Astrocyte (in vitro differentiated cells and primary cell): ENCODE measurements around the gene ATG13. TPM values are rescaled to one million over a fixed set of nuclear protein-coding genes. Genes with fewer than 3 reads are reported as not detected.
"Not testable (repeated sequence)": the region's sequence is repeated elsewhere in the genome, so short reads cannot be mapped to it uniquely, and the experiment has no call there.

Source experiments
- DNase-seq: peaks from one replicate; pipeline ENCODE4 v3.0.0-alpha.2; 2010; ENCODE audit warnings: low read depth
- FAIRE-seq: peaks from 2 replicates; lab custom pipeline; 2011; peaks lifted over from hg19 to GRCh38; lab: Jason Lieb, UNC
- H2AFZ ChIP-seq: 2 replicates; pipeline ENCODE4 v1.6.0; 2012; ENCODE audit warnings: low read depth, low read length, inconsistent platforms
- H3K27ac ChIP-seq: 2 replicates; pipeline ENCODE4 v1.5.1; 2011; ENCODE audit warnings: low read depth, low read length, inconsistent platforms
- H3K27me3 ChIP-seq: 2 replicates; pipeline ENCODE4 v1.6.0; 2011; ENCODE audit warnings: low read length, inconsistent platforms; ENCODE audit not compliant: insufficient read depth
- H3K36me3 ChIP-seq: 2 replicates; pipeline ENCODE4 v1.5.1; 2011; ENCODE audit warnings: low read length, inconsistent platforms; ENCODE audit not compliant: insufficient read depth
- H3K4me1 ChIP-seq: 2 replicates; pipeline ENCODE4 v1.5.1; 2011; ENCODE audit warnings: low read length, inconsistent platforms; ENCODE audit not compliant: insufficient read depth
- H3K4me2 ChIP-seq: 2 replicates; pipeline ENCODE4 v1.6.0; 2012; ENCODE audit warnings: low read length, inconsistent platforms
- H3K4me3 ChIP-seq: 2 replicates; pipeline ENCODE4 v1.5.1; 2011; ENCODE audit warnings: low read depth, mild to moderate bottlenecking, low read length, inconsistent platforms; ENCODE audit not compliant: insufficient read depth
- H3K79me2 ChIP-seq: 2 replicates; pipeline ENCODE4 v1.6.0; 2012; ENCODE audit warnings: mild to moderate bottlenecking, low read length, inconsistent platforms; ENCODE audit not compliant: insufficient read depth
- H3K9ac ChIP-seq: 2 replicates; pipeline ENCODE4 v1.6.0; 2012; ENCODE audit warnings: mild to moderate bottlenecking, low read length, inconsistent platforms
- H3K9me3 ChIP-seq: 2 replicates; pipeline ENCODE4 v1.5.1; 2012; ENCODE audit warnings: low read depth, mild to moderate bottlenecking, low read length, inconsistent platforms; ENCODE audit not compliant: insufficient read depth
- H4K20me1 ChIP-seq: 2 replicates; pipeline ENCODE4 v1.6.0; 2012; ENCODE audit warnings: low read length, inconsistent platforms; ENCODE audit not compliant: insufficient read depth
- H3K27ac Mint-ChIP-seq: one replicate; pipeline ENCODE4 v1.8.0; 2021; ENCODE audit warnings: mild to moderate bottlenecking, mixed read lengths; ENCODE audit not compliant: unreplicated experiment
- H3K27me3 Mint-ChIP-seq: one replicate; pipeline ENCODE4 v1.8.0; 2021; ENCODE audit warnings: low read depth, mixed read lengths; ENCODE audit not compliant: unreplicated experiment
- H3K36me3 Mint-ChIP-seq: one replicate; pipeline ENCODE4 v1.8.0; 2021; ENCODE audit warnings: low read depth, mixed read lengths; ENCODE audit not compliant: unreplicated experiment
- H3K4me1 Mint-ChIP-seq: one replicate; pipeline ENCODE4 v1.8.0; 2021; ENCODE audit warnings: low read depth, mixed read lengths; ENCODE audit not compliant: unreplicated experiment
- H3K4me3 Mint-ChIP-seq: one replicate; pipeline ENCODE4 v1.8.0; 2021; ENCODE audit warnings: mild to moderate bottlenecking, moderate library complexity, mixed read lengths; ENCODE audit not compliant: unreplicated experiment
- H3K9me3 Mint-ChIP-seq: one replicate; pipeline ENCODE4 v1.8.0; 2021; ENCODE audit warnings: mild to moderate bottlenecking, mixed read lengths; ENCODE audit not compliant: unreplicated experiment
- EZH2 ChIP-seq: IDR thresholded peaks from 2 replicates; pipeline ENCODE4 v1.6.1; 2012; ENCODE audit warnings: mild to moderate bottlenecking, low read length, inconsistent platforms; ENCODE audit not compliant: insufficient read depth
- total RNA-seq: library from RNA; stranded (reverse); gene quantifications from 2 replicates; pipeline ENCODE4 v1.2.1, GENCODE V29; 2021
- TF ChIP-seq, protein P1 (sequence below): IDR thresholded peaks from 2 replicates; pipeline ENCODE4 v1.5.1; 2011; ENCODE audit warnings: low read depth, mild to moderate bottlenecking, inconsistent platforms, low read length, moderate library complexity; ENCODE audit not compliant: insufficient read depth

ATG13 gene
- total RNA-seq, 1 donor from 2014 or later: 116 TPM

DNA sequence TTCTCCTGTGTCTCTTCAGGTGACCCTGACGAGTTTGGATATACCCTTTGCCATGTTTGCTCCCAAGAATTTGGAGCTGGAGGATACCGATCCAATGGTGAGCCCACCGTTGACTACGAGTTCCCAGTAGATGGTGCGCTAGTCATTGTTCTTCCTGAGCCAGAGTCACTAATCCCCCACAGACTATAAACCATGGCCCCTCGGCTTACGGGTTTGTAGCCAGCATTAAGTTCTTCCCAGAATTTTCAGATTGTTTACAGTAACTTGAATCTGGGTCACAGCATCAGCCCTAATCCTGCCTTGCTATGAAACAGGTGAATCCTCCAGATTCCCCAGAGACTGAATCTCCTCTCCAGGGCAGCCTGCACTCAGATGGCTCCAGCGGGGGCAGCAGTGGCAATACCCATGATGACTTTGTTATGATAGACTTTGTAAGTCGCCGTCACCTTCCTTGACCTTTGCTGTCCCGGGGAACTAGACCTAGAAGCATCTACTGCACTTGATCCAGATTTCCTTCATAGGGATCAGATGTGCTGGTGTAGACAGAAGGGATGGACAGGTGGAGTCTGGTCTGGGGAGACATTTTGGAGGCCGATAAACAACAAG lies 51.2 kb downstream of the ATG13 start:
- H3K27ac Mint-ChIP-seq: no peak overlapping the region
- H3K4me3 Mint-ChIP-seq: no peak overlapping the region

DNA sequence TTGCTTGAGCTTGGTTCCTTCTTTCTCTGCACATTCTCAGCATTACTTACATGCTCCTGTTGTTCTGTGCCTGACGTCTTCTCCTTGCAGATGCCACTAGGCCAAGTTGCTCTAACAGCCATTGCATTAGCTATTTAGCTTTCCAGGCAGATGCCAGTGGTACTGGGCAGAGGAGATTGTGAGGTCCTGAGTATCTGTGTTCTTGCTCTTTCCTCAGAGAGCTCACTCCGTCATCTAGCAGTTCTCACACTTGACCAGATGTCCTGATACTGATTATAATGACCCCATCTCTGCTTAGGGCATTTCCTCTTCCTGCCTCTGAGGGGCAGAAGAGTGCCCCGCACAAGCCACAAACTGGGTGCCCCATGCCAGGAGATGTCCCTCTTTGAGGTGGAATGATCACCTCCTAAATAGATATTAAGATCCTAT lies 52.4 kb downstream of the ATG13 start:
- peaks cover under 1% of the 10 kb centered on the region for H3K4me1 ChIP-seq
- Mint-ChIP-seq H3K36me3 (peaks cover 33% of the 10 kb centered on the region), H3K4me3 (no peak overlapping the region), H3K27me3 (no peaks in the 10 kb centered on the region), H3K4me1 (peaks cover 9% of the 10 kb centered on the region), H3K9me3 (no peaks in the 10 kb centered on the region), H3K27ac (no peak overlapping the region)
- no peak overlapping the region for H3K4me3 ChIP-seq
- H3K4me2 ChIP-seq: no peak overlapping the region
- peaks cover 43% of the 10 kb centered on the region for H3K36me3 ChIP-seq
- FAIRE-seq (no peak), DNase-seq (no peak)
- no peaks in the 10 kb centered on the region for H3K27me3 ChIP-seq
- H4K20me1 ChIP-seq: peaks cover 2% of the 10 kb centered on the region
- no peak overlapping the region for H3K9ac ChIP-seq
- H3K79me2 ChIP-seq: no peaks in the 10 kb centered on the region
- no peaks in the 10 kb centered on the region for H3K9me3 ChIP-seq
- no peak overlapping the region for H3K27ac ChIP-seq
- no peak overlapping the region for H2AFZ ChIP-seq
- TF ChIP-seq, protein P1, sequence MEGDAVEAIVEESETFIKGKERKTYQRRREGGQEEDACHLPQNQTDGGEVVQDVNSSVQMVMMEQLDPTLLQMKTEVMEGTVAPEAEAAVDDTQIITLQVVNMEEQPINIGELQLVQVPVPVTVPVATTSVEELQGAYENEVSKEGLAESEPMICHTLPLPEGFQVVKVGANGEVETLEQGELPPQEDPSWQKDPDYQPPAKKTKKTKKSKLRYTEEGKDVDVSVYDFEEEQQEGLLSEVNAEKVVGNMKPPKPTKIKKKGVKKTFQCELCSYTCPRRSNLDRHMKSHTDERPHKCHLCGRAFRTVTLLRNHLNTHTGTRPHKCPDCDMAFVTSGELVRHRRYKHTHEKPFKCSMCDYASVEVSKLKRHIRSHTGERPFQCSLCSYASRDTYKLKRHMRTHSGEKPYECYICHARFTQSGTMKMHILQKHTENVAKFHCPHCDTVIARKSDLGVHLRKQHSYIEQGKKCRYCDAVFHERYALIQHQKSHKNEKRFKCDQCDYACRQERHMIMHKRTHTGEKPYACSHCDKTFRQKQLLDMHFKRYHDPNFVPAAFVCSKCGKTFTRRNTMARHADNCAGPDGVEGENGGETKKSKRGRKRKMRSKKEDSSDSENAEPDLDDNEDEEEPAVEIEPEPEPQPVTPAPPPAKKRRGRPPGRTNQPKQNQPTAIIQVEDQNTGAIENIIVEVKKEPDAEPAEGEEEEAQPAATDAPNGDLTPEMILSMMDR: no peak
- no peak for TF ChIP-seq EZH2

More for the DNA sequence above, 51.2 kb downstream of the ATG13 start:
- Histone ChIP-seq H3K36me3 (peaks cover 42% of the 10 kb centered on the region), H3K4me3 (no peak overlapping the region), H2AFZ (no peak overlapping the region), H3K27me3 (no peaks in the 10 kb centered on the region), H4K20me1 (peaks cover 5% of the 10 kb centered on the region), H3K27ac (no peak overlapping the region), H3K79me2 (no peaks in the 10 kb centered on the region), H3K9ac (no peak overlapping the region), H3K9me3 (no peaks in the 10 kb centered on the region), H3K4me2 (no peak overlapping the region), H3K4me1 (peaks cover 2% of the 10 kb centered on the region)
- H3K4me1 Mint-ChIP-seq: peaks cover 8% of the 10 kb centered on the region
- FAIRE-seq (no peak), DNase-seq (no peak)
- no peaks in the 10 kb centered on the region for H3K27me3 Mint-ChIP-seq
- no peaks in the 10 kb centered on the region for H3K9me3 Mint-ChIP-seq
- peaks cover 34% of the 10 kb centered on the region for H3K36me3 Mint-ChIP-seq
- TF ChIP-seq, protein P1: no peak

DNA sequence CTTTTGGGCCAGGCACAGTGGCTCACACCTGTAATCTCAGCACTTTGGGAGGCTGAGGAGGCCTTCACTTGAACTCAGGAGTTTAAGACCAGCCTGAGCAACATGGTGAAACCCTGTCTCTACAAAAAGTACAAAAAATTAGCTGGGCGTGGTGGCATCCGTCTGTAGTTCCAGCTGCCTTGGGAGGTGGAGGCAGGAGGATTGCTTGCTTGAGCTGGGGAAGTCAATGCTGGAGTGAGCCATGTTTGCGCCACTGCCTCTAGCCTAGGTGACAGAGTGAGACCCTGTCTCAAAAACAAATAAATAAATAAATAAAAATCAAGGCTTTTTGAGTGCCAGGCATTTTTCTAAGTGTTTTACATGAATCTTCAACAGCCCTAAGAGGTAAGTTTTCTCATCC lies 53.2 kb downstream of the ATG13 start:
- H3K36me3 ChIP-seq: peaks cover 43% of the 10 kb centered on the region
- H2AFZ ChIP-seq, H3K27ac ChIP-seq, H3K4me2 ChIP-seq, H3K27me3 ChIP-seq, H3K4me1 ChIP-seq, DNase-seq, H3K4me3 ChIP-seq, H3K4me3 Mint-ChIP-seq, H4K20me1 ChIP-seq, H3K9me3 ChIP-seq, H3K27ac Mint-ChIP-seq, H3K9me3 Mint-ChIP-seq, H3K27me3 Mint-ChIP-seq, H3K79me2 ChIP-seq, H3K9ac ChIP-seq, FAIRE-seq: not testable (repeated sequence)
- Mint-ChIP-seq H3K4me1 (peaks cover 14% of the 10 kb centered on the region), H3K36me3 (peaks cover 35% of the 10 kb centered on the region)
